MM.1S (cell line): ENCODE results near the gene C17orf78.
"Not testable (repeated sequence)": the region's sequence is repeated elsewhere in the genome, so short reads cannot be mapped to it uniquely, and the experiment has no call there.

Experiments used
- CTCF ChIP-seq: fragments of 300-600 bp; sonication (generic); IDR thresholded peaks from 2 replicates; pipeline ENCODE4 v1.5.1; 2016; ENCODE audit warnings: antibody characterized with exemption, low read length, mixed read lengths
- EZH2 ChIP-seq: fragments of 300-600 bp; sonication (generic); optimal IDR thresholded peaks from 2 replicates; pipeline ENCODE3; 2017; ENCODE audit warnings: low read depth, mild to moderate bottlenecking, antibody characterized with exemption, low read length, mixed read lengths

DNA sequence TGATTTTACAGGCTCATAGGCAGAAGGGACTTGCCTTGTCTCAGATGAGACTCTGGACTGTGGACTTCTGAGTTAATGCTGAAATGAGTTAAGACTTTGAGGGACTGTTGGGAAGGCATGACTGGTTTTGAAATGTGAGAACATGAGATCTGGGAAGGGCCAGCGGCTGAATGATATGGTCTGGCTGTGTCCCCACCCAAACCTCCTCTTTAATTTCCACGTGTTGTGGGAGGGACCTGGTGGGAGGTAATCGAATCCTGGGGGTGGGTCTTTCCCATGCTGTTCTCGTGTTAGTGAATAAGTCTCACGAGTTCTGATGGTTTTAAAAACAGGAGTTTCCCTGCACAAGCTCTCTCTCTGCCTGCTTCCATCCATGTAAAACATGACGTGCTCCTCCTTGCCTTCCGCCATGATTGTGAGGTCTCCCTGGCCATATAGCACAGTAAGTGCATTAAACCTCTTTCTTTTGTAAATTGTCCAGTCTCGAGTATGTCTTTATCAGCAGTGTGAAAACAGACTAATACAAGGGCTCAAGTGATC is 28.9 kb upstream of the C17orf78 start:
- TF ChIP-seq EZH2, CTCF: not testable (repeated sequence)
